Skeletal muscle tissue (tissue), 1 donor: ENCODE results near the gene ACRBP. TPM values are rescaled to one million over a fixed set of nuclear protein-coding genes. Genes with fewer than 3 reads are reported as not detected.

Experiments
- total RNA-seq: library from RNA; depleted of rRNA; stranded (reverse); fragments of >200 nt; gene quantifications from one replicate; pipeline ENCODE4 v1.2.3, GENCODE V29; 2014

The ACRBP gene
- total RNA-seq, 1 donor from 2014 or later: 1.0 TPM

Other genes starting within 250 kb of the ACRBP start
- not detected for gene CD27, start 202.5 kb downstream of the ACRBP start, total RNA-seq
- 4.2 TPM for gene TAPBPL, start 195.4 kb downstream of the ACRBP start, total RNA-seq
- 2.6 TPM for gene VAMP1, start 176.8 kb downstream of the ACRBP start, total RNA-seq
- 141 TPM for gene MRPL51, start 154.2 kb downstream of the ACRBP start, total RNA-seq
- 23.0 TPM for gene NCAPD2, start 153.3 kb downstream of the ACRBP start, total RNA-seq
- gene GAPDH, start 112.9 kb downstream of the ACRBP start, total RNA-seq: 5,507 TPM
- 8.9 TPM for gene IFFO1, start 91.4 kb downstream of the ACRBP start, total RNA-seq
- gene NOP2, start 79.1 kb downstream of the ACRBP start, total RNA-seq: 6.3 TPM
- 211 TPM for gene CHD4, start 40.1 kb downstream of the ACRBP start, total RNA-seq
- 1.0 TPM for gene LPAR5, start 11.5 kb downstream of the ACRBP start, total RNA-seq
- 38.1 TPM for gene ING4, start 15.7 kb upstream of the ACRBP start, total RNA-seq
- gene ZNF384, start 41.9 kb upstream of the ACRBP start, total RNA-seq: 8.4 TPM
- under 0.01 TPM for gene PIANP, start 53.4 kb upstream of the ACRBP start, total RNA-seq
- 30.8 TPM for gene COPS7A, start 76.6 kb upstream of the ACRBP start, total RNA-seq
- gene MLF2, start 105.7 kb upstream of the ACRBP start, total RNA-seq: 73.6 TPM
- 40.2 TPM for gene PTMS, start 118.9 kb upstream of the ACRBP start, total RNA-seq
- gene LAG3, start 125.1 kb upstream of the ACRBP start, total RNA-seq: not detected
- 6.8 TPM for gene CD4, start 142.1 kb upstream of the ACRBP start, total RNA-seq
- gene GPR162, start 174.4 kb upstream of the ACRBP start, total RNA-seq: 8.9 TPM
- gene P3H3, start 181.0 kb upstream of the ACRBP start, total RNA-seq: 19.8 TPM
- gene GNB3, start 193.5 kb upstream of the ACRBP start, total RNA-seq: 3.7 TPM
- gene CDCA3, start 203.9 kb upstream of the ACRBP start, total RNA-seq: 3.1 TPM
- gene USP5, start 204.7 kb upstream of the ACRBP start, total RNA-seq: 61.6 TPM
- gene TPI1, start 220.1 kb upstream of the ACRBP start, total RNA-seq: 1,878 TPM
- 3.1 TPM for gene SPSB2, start 225.9 kb upstream of the ACRBP start, total RNA-seq